Stomach smooth muscle (tissue), 2 donors: ENCODE results near the gene NTRK3.

Experiments
- H3K27ac ChIP-seq: one replicate; pipeline ENCODE4 v1.7.0; 2013; ENCODE audit warnings: mild to moderate bottlenecking, low read length, inconsistent platforms
- H3K27me3 ChIP-seq, 2 donors: one replicate each; pipeline ENCODE4 v1.7.0; 2013; ENCODE audit warnings: low read length in 2 of 2; ENCODE audit not compliant: insufficient read depth in 2 of 2, control insufficient read depth in 1 of 2
- H3K36me3 ChIP-seq, 2 donors: one replicate each; pipeline ENCODE4 v1.7.0; 2013; ENCODE audit warnings: low read length in 2 of 2; ENCODE audit not compliant: control insufficient read depth in 2 of 2, insufficient read depth in 2 of 2
- H3K4me1 ChIP-seq: one replicate; pipeline ENCODE4 v1.7.0; 2013; ENCODE audit warnings: low read length; ENCODE audit not compliant: control insufficient read depth, insufficient read depth
- H3K4me3 ChIP-seq, 2 donors: one replicate each; pipeline ENCODE4 v1.7.0; 2013; ENCODE audit warnings: low read length in 2 of 2
- H3K9ac ChIP-seq, 2 donors: one replicate each; pipeline ENCODE4 v1.7.0; 2013; ENCODE audit warnings: low read length in 2 of 2, mild to moderate bottlenecking in 1 of 2
- H3K9me3 ChIP-seq, 2 donors: one replicate each; pipeline ENCODE4 v1.7.0; 2013; ENCODE audit warnings: low read length in 2 of 2; ENCODE audit not compliant: control insufficient read depth in 2 of 2
- donor health status: healthy.
- donor health status: Pancreatic carcinoma.

The NTRK3 gene

DNA sequence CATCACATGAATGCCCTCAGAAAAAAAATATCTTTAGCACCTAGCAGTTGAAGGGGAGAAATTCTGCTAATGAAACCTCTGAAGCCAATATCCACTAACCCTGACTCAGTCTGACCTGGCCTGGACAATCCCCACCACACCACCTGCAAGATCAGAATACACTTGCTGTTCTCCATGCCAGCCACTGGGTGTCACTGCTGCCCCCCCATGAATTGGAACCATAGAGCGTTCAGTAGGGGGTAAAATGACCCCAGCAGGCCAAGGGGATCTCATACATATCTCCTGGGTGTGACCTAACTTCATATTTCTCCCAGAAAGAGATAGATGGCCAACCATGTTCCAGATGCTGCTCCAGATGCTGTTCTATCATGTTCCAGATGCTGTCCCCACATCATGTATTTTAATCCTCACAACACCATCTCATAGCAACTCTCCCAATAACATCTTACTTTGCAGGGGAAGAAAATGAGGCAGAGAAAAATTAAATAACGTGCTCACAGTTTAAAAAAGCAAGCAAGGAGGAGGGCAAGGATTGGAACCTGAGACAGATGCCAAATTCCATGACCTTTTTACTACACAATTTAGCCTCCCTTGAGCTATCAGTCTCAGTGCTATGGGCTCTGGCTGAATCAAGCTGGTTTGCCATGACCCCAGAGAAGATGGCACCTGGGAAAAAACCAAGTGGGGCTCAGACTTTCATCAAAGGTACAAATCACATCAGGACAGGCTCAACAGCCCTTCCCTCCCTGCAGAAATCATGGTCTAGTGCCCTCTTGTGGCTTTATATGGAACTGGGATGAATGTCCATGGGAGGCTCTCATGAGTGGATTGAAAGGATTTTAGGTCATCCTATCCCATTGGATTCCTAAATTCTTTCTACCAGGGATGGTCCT, 12.4 kb downstream of the NTRK3 start:
- Histone ChIP-seq H3K4me1 (peaks cover 9% of the 10 kb centered on the region), H3K9me3 (no peaks in the 10 kb centered on the region), H3K9ac (no peak overlapping the region), H3K27me3 (peaks cover 7 to 12% of the 10 kb centered on the region in 2 donors), H3K4me3 (no peak overlapping the region), H3K36me3 (no peaks in the 10 kb centered on the region), H3K27ac (no peak overlapping the region)

DNA sequence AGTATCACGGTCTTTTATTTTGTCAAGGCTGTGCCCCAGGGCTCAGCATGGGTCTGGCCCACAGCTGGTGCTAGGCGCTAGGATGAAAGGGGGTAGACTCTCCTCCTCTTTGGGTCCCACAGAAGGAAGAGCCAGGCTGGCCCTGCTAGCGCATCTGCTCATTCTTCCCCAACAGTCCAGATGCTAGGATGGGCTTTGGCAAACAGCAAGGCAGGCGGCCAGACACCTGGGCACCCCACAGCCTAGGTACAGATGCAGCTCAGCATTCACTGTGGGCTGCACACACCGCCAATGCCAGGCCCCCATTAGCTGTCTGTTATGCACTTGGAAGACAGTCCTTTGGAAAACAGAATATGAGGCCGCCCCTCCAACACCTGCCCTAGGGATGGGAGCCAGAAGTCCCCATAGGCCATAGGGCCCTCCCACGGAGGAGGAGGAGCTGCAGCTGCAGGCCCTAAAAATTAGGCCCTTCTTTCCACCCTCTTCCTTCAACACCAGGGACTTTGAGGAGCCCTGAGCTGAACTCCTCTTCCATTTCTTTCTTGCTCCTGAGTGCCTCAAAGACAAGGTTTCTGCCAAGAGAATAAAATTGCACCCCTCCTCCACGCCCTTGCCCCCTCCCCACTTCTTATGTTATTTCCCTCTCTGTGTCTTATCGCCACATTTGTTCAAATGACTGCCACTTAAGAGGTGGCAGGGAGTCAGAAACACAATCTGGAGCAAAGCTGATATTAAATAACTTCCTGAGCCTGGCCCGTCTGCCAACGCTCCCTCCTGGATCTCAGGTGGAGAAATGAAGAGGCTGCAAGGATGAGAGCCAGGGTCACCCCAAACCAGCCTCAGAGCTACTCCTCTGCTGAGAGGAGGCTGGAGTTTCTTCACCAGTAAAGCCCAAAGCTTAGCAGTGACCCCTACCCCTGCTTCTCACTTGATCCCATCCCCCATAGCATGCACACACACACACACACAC, 13.7 kb downstream of the NTRK3 start:
- Histone ChIP-seq H3K4me3 (no peak overlapping the region), H3K4me1 (peaks cover 9% of the 10 kb centered on the region), H3K36me3 (no peaks in the 10 kb centered on the region), H3K27ac (no peak overlapping the region), H3K9ac (no peak overlapping the region), H3K27me3 (peaks cover 0 to 12% of the 10 kb centered on the region in 2 donors), H3K9me3 (no peaks in the 10 kb centered on the region)

DNA sequence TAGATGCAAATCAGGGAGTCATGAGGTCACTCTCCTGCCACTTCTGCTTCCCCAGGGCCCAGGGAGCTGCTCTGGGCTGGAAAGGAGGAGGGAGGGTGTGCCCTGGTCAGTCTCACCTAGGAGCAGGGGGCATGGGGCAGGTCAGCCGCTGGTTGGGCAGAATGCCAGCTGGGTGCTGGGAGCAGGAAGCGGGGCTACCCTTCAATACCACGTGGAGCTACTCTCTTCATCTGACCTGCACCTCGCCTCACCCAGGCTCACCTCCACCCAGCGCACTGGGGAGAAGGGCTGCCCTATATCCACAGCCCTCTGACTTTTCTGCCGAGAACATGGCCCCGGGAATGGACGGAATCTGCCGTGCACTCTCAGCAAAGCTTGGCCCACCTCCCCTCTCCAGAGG, 15.1 kb downstream of the NTRK3 start:
- H3K27ac ChIP-seq = no peak overlapping the region
- H3K4me1 ChIP-seq = peaks cover 2% of the 10 kb centered on the region
- no peak overlapping the region for H3K9ac ChIP-seq
- H3K36me3 ChIP-seq = no peaks in the 10 kb centered on the region
- H3K4me3 ChIP-seq = no peak overlapping the region
- peaks cover 0 to 3% of the 10 kb centered on the region in 2 donors for H3K9me3 ChIP-seq
- H3K27me3 ChIP-seq = peaks cover 0 to 5% of the 10 kb centered on the region in 2 donors

DNA sequence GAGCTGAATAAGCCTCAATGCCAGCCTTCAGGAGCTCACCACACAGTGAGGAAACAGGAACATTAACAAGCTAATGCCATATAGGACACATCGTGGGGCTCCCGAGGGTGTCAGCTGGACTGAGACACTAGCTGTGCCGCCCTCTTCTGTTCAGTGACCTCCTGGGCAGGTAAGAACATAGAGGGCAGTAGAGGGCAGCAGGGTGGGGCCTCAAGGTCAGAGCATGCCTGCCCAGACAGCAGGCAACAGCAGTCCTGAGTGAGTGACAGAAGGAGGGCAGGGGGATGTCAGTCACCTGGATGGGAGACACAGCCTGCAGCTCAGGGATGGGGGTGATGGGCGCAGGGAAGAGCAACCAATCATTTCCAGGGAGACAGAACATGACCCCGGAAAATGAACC, 15.5 kb downstream of the NTRK3 start:
- Histone ChIP-seq H3K4me3 (no peak overlapping the region), H3K9ac (no peak overlapping the region), H3K9me3 (peaks cover 0 to 3% of the 10 kb centered on the region in 2 donors), H3K27ac (no peak overlapping the region), H3K27me3 (peaks cover 0 to 3% of the 10 kb centered on the region in 2 donors), H3K4me1 (no peaks in the 10 kb centered on the region), H3K36me3 (no peaks in the 10 kb centered on the region)

DNA sequence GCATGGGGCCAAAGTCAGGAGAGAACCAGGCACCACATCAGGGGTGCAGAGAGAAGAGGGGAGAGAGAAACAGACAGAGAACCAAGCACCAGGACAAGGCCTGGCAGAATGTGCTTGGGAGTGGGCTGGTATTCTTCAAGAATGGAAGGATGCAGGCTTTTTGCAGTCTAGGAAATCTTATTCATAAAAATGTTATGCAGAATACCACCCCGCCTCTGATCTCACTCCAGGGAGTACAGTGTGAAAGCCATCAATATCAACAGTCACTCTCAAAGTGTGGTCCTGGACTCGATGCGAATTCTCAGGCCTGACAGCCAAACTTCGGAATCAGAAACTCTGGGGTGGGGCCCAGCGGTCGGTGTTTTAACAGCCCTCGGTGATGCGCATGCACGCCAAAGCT, 16.9 kb downstream of the NTRK3 start:
- Histone ChIP-seq H3K4me3 (no peak overlapping the region), H3K9ac (no peak overlapping the region), H3K9me3 (peaks cover 0 to 3% of the 10 kb centered on the region in 2 donors), H3K27me3 (no peaks in the 10 kb centered on the region), H3K27ac (no peak overlapping the region), H3K4me1 (no peaks in the 10 kb centered on the region), H3K36me3 (no peaks in the 10 kb centered on the region)

DNA sequence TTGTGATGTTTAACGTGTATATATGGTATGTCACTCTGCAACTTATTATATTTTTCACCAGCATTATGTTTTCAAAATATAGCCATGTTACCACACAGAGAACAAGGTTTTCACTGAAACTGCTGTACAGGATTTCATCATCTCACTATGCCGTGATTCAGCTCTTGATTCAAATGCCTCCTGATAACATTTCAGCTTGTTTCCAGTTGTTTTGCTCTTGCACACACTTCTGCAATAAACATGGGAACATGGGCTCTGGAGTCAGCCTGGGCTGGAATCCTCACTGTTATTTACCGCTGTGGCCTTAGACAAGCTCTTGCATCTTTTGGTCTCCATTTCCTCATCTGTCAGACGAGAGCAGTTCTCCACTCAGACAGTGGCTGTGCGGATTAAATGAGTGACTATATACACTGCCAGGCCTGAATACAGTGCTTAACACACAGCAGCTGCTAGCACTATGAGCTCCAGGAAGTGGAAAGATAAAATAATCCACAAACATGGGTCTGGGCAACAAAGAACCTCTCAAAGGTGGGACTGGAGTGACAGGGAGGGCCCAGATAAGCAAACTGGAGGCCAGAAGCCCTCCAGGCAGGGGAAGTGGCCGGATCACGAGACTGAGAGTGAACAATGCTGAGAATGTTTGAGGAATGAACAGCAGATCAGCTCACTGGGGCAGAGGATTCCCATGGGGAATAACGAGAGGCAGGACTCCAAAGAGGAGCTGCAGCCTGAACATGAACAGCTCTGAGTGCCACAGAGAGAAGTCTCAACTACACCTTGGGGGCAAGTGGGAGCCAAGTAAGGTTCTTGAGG, 17.7 kb downstream of the NTRK3 start:
- peaks cover 0 to 3% of the 10 kb centered on the region in 2 donors for H3K9me3 ChIP-seq
- H3K27me3 ChIP-seq = no peaks in the 10 kb centered on the region
- no peak overlapping the region for H3K9ac ChIP-seq
- no peaks in the 10 kb centered on the region for H3K4me1 ChIP-seq
- H3K36me3 ChIP-seq = no peaks in the 10 kb centered on the region
- H3K4me3 ChIP-seq = no peak overlapping the region
- H3K27ac ChIP-seq = no peak overlapping the region

DNA sequence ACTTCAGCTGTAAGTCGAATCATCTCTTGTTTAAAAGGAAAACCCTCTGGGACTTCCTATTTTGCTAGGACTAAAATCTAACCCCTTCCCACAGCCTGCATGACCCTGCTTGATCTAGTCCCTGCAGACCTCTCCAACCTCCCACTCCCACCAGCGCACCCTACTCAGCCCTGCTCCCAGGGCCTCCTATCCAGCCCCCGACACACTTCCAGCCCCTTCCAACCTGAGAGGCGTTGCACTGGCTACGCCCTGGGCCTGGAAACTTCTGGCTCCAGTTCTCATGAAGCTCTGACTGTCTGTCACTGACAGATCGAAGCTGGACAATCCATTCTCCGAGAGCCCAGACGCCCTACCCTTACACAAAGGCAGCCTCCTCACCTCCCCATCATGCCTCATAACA, 21.8 kb downstream of the NTRK3 start:
- Histone ChIP-seq H3K27ac (no peak overlapping the region), H3K4me1 (no peaks in the 10 kb centered on the region), H3K9ac (no peak overlapping the region), H3K27me3 (no peaks in the 10 kb centered on the region), H3K36me3 (no peaks in the 10 kb centered on the region), H3K9me3 (peaks cover 0 to 3% of the 10 kb centered on the region in 2 donors), H3K4me3 (no peak overlapping the region)

DNA sequence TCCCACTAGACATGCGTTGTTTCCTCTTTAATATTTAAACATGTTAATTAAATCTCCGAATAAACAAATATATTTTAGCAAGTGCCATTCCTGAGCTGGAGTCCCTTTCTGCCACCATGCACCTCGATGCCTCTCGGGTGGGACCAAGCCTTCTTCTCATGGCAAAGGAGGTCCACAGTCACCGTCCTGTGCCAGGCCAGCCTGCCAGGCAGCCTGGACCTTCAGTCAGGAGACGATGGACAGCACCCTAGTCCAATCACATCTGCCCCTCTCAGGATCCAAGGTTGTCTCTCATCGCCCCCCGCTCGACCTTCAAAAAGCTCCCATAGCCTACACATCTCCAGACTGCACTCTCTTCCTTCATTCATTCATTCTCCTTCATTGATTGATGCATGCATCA, 22.6 kb downstream of the NTRK3 start:
- H3K36me3 ChIP-seq = no peaks in the 10 kb centered on the region
- H3K9ac ChIP-seq = no peak overlapping the region
- H3K27me3 ChIP-seq = no peaks in the 10 kb centered on the region
- H3K27ac ChIP-seq = no peak overlapping the region
- H3K4me1 ChIP-seq = no peaks in the 10 kb centered on the region
- no peak overlapping the region for H3K4me3 ChIP-seq
- H3K9me3 ChIP-seq = peaks cover 0 to 3% of the 10 kb centered on the region in 2 donors

DNA sequence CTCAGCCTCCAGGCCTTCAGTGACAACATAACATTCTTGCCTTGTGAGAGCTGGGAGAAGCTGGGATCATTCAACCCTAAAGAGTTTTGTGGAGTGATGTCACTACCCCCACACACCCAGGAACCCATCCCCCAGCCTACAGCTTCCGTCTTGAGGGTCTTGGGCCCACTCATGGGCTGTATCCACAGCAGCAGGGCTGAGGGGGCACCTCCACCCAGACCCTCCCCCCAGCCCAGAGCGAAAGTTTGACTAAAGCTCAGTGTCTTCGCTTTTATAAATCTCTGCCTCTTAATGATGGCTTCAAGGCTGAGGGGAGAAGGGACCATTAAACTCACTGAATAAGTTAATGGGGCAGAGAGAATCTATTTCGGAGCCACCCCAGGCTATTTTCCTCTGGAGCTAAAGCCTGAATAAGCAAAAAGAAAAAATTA, 23.8 kb downstream of the NTRK3 start:
- no peak overlapping the region for H3K27ac ChIP-seq
- no peak overlapping the region for H3K4me3 ChIP-seq
- no peaks in the 10 kb centered on the region for H3K4me1 ChIP-seq

More for the DNA sequence above, 23.8 kb downstream of the NTRK3 start:
- H3K36me3 ChIP-seq = no peaks in the 10 kb centered on the region
- no peak overlapping the region for H3K9ac ChIP-seq
- H3K9me3 ChIP-seq = peaks cover 2 to 3% of the 10 kb centered on the region in 2 donors
- H3K27me3 ChIP-seq = no peaks in the 10 kb centered on the region
